BLaER1 treated with 17β-estradiol and CSF1 and Interleukin-3, amounts not matched to agents 10 nM and 100 nM (cell line): ENCODE measurements around the gene ANGPT4.

Source experiments
- H3K27ac ChIP-seq, 11 experiments: shearing (Covaris generic); formaldehyde crosslinking; 2 replicates each; pipeline ENCODE4 v1.8.1; 2022
- H3K27me3 ChIP-seq, 11 experiments: shearing (Covaris generic); formaldehyde crosslinking; 2 replicates each; pipeline ENCODE4 v1.8.1; 2022
- H3K36me3 ChIP-seq, 11 experiments: shearing (Covaris generic); formaldehyde crosslinking; 2 replicates each; pipeline ENCODE4 v1.8.1; 2022
- H3K4me1 ChIP-seq, 10 experiments: shearing (Covaris generic); formaldehyde crosslinking; 2 replicates each; pipeline ENCODE4 v1.8.1; 2022
- H3K4me2 ChIP-seq, 11 experiments: shearing (Covaris generic); formaldehyde crosslinking; 2 replicates each; pipeline ENCODE4 v1.8.1; 2022
- H3K4me3 ChIP-seq, 10 experiments: shearing (Covaris generic); formaldehyde crosslinking; 2 replicates each; pipeline ENCODE4 v1.8.1; 2022
- H3K9ac ChIP-seq, 11 experiments: shearing (Covaris generic); formaldehyde crosslinking; 2 replicates each; pipeline ENCODE4 v1.8.1; 2022
- H3K9me3 ChIP-seq, 11 experiments: shearing (Covaris generic); formaldehyde crosslinking; replicated peaks in 1 of 11; 2 replicates each; pipeline ENCODE4 v1.8.1; 2022
- H4K20me1 ChIP-seq, 11 experiments: shearing (Covaris generic); formaldehyde crosslinking; 2 replicates each; pipeline ENCODE4 v1.8.1; 2022
- Cebpa-rat ChIP-seq, 11 experiments: shearing (Covaris generic); IDR thresholded peaks; 2 replicates each; pipeline ENCODE4 v1.8.1; 2022

ANGPT4 gene

GRCh38 chr20:916125-916799 is at the start of gene ANGPT4:
Gene ANGPT4 (minus strand): TSS chr20:916334. CDS start chr20:916214, 120 bp downstream.
- no peaks in the 10 kb centered on the region for H3K36me3 ChIP-seq
- H3K9ac ChIP-seq = no peak within 1 kb of the TSS

GRCh38 chr20:963795-964194 is 47.7 kb upstream of the ANGPT4 start:
- no peak for TF ChIP-seq Cebpa-rat (IDR thresholded peaks at IDR 0.05)
- H3K4me1 ChIP-seq = peaks cover 0 to 13% (median 9%) of the 10 kb centered on the region in 10 experiments; a peak in 17 of 20 replicates
- H3K9ac ChIP-seq = no peak overlapping the region
- H3K4me2 ChIP-seq = no peak overlapping the region
- no peaks in the 10 kb centered on the region; a peak in 1 of 22 replicates for H4K20me1 ChIP-seq
- H3K36me3 ChIP-seq = no peaks in the 10 kb centered on the region
- H3K9me3 ChIP-seq = no peaks in the 10 kb centered on the region
- H3K4me3 ChIP-seq = no peak overlapping the region
- no peak overlapping the region for H3K27ac ChIP-seq
- no peaks in the 10 kb centered on the region for H3K27me3 ChIP-seq

More at GRCh38 chr20:916125-916799, at the start of gene ANGPT4:
- H3K9me3 ChIP-seq = no peaks in the 10 kb centered on the region
- H3K4me3 ChIP-seq = no peak within 1 kb of the TSS
- H3K4me2 ChIP-seq = peak within 1 kb of the TSS; percentile 58 to 81 (median 75)
- peaks cover 31 to 68% (median 62%) of the 10 kb centered on the region in 10 experiments for H3K4me1 ChIP-seq
- H4K20me1 ChIP-seq = no peaks in the 10 kb centered on the region; a peak in 2 of 22 replicates
- no peak within 1 kb of the TSS for H3K27ac ChIP-seq
- no peaks in the 10 kb centered on the region for H3K27me3 ChIP-seq
- no peak for TF ChIP-seq Cebpa-rat (IDR thresholded peaks at IDR 0.05)

GRCh38 chr20:962683-963082 is 46.5 kb upstream of the ANGPT4 start:
- TF ChIP-seq Cebpa-rat (IDR thresholded peaks at IDR 0.05) = no peak
- Histone ChIP-seq H3K4me1 (peaks cover 0 to 14% (median 9%) of the 10 kb centered on the region in 10 experiments; a peak in 17 of 20 replicates), H4K20me1 (no peaks in the 10 kb centered on the region; a peak in 1 of 22 replicates), H3K36me3 (no peaks in the 10 kb centered on the region), H3K9ac (no peak overlapping the region), H3K4me3 (no peak overlapping the region), H3K4me2 (no peak overlapping the region), H3K27ac (no peak overlapping the region), H3K27me3 (no peaks in the 10 kb centered on the region), H3K9me3 (no peaks in the 10 kb centered on the region)

GRCh38 chr20:962223-962622 is 46.1 kb upstream of the ANGPT4 start:
- Histone ChIP-seq H3K4me3 (no peak overlapping the region), H3K36me3 (no peaks in the 10 kb centered on the region), H3K4me2 (no peak overlapping the region), H3K27ac (no peak overlapping the region), H4K20me1 (no peaks in the 10 kb centered on the region; a peak in 1 of 22 replicates), H3K4me1 (peaks cover 0 to 15% (median 9%) of the 10 kb centered on the region in 10 experiments; a peak in 17 of 20 replicates), H3K9me3 (no peaks in the 10 kb centered on the region), H3K9ac (no peak overlapping the region), H3K27me3 (no peaks in the 10 kb centered on the region)
- no peak for TF ChIP-seq Cebpa-rat (IDR thresholded peaks at IDR 0.05)

GRCh38 chr20:961768-962167 is 45.6 kb upstream of the ANGPT4 start:
- H3K4me2 ChIP-seq = no peak overlapping the region
- TF ChIP-seq Cebpa-rat (IDR thresholded peaks at IDR 0.05) = no peak
- no peak overlapping the region for H3K9ac ChIP-seq
- H4K20me1 ChIP-seq = no peaks in the 10 kb centered on the region; a peak in 1 of 22 replicates
- no peaks in the 10 kb centered on the region for H3K36me3 ChIP-seq
- H3K4me3 ChIP-seq = no peak overlapping the region
- H3K9me3 ChIP-seq = no peaks in the 10 kb centered on the region
- H3K27me3 ChIP-seq = no peaks in the 10 kb centered on the region
- no peak overlapping the region for H3K27ac ChIP-seq
- peaks cover 0 to 15% (median 9%) of the 10 kb centered on the region in 10 experiments; a peak in 17 of 20 replicates for H3K4me1 ChIP-seq

GRCh38 chr20:959996-960615 is 44.0 kb upstream of the ANGPT4 start:
- Histone ChIP-seq H3K9ac (no peak overlapping the region; a peak in 1 of 22 replicates), H3K27me3 (no peaks in the 10 kb centered on the region), H3K36me3 (no peaks in the 10 kb centered on the region), H3K9me3 (no peaks in the 10 kb centered on the region), H3K27ac (no peak overlapping the region), H3K4me1 (peaks cover 0 to 18% (median 9%) of the 10 kb centered on the region in 10 experiments; a peak in 17 of 20 replicates), H4K20me1 (no peaks in the 10 kb centered on the region; a peak in 1 of 22 replicates), H3K4me2 (peak overlapping the region in 9 of 11 experiments; percentile 24 to 52 (median 39); a peak in 14 of 22 replicates), H3K4me3 (no peak overlapping the region)
- TF ChIP-seq Cebpa-rat (IDR thresholded peaks at IDR 0.05) = no peak

GRCh38 chr20:958936-959815 is 43.0 kb upstream of the ANGPT4 start:
- no peak overlapping the region for H3K4me3 ChIP-seq

GRCh38 chr20:957544-957943 is 41.4 kb upstream of the ANGPT4 start:
- no peaks in the 10 kb centered on the region; a peak in 1 of 22 replicates for H4K20me1 ChIP-seq
- H3K4me1 ChIP-seq = peaks cover 0 to 18% (median 9%) of the 10 kb centered on the region in 10 experiments; a peak in 17 of 20 replicates
- H3K9ac ChIP-seq = no peak overlapping the region
- H3K4me2 ChIP-seq = no peak overlapping the region
- no peaks in the 10 kb centered on the region for H3K27me3 ChIP-seq
- no peak overlapping the region for H3K27ac ChIP-seq
- H3K9me3 ChIP-seq = no peaks in the 10 kb centered on the region
- no peaks in the 10 kb centered on the region for H3K36me3 ChIP-seq
- no peak overlapping the region for H3K4me3 ChIP-seq
- TF ChIP-seq Cebpa-rat (IDR thresholded peaks at IDR 0.05) = no peak

More at GRCh38 chr20:958936-959815, 43.0 kb upstream of the ANGPT4 start:
- no peak for TF ChIP-seq Cebpa-rat (IDR thresholded peaks at IDR 0.05)
- Histone ChIP-seq H3K4me1 (peaks cover 0 to 18% (median 9%) of the 10 kb centered on the region in 10 experiments; a peak in 17 of 20 replicates), H3K27me3 (no peaks in the 10 kb centered on the region), H4K20me1 (no peaks in the 10 kb centered on the region; a peak in 1 of 22 replicates), H3K27ac (no peak overlapping the region), H3K9ac (peak overlapping the region in 2 of 11 experiments; percentile 4 to 14; a peak in 3 of 22 replicates), H3K4me2 (peak overlapping the region in 9 of 11 experiments; percentile 24 to 52 (median 39); a peak in 16 of 22 replicates), H3K9me3 (no peaks in the 10 kb centered on the region), H3K36me3 (no peaks in the 10 kb centered on the region)
